ENCODE data around the gene SP110.

Gene SP110

GRCh38 chr2:230216489-230216888 is 3.3 kb downstream of the SP110 start:
- Histone ChIP-seq H3K27me3 (ENCODE audit: control insufficient read depth, low read length) (no peaks in the 10 kb centered on the region), H3F3A (ENCODE audit: control insufficient read depth, insufficient read depth) (no peaks in the 10 kb centered on the region; the same call in 1 of the 2 replicates), H3K9me3 (ENCODE audit: control insufficient read depth, insufficient read depth, low read length) (no peaks in the 10 kb centered on the region), H4K20me1 (ENCODE audit: control insufficient read depth, insufficient read depth, low read depth, low read length) (no peaks in the 10 kb centered on the region), H3K27ac (ENCODE audit: low read depth, low read length) (no peak overlapping the region), H3K79me2 (ENCODE audit: control insufficient read depth, low read length) (peaks cover 18% of the 10 kb centered on the region), H3K4me2 (ENCODE audit: low read length) (no peak overlapping the region), H3K9me2 (replicated peaks; ENCODE audit: control insufficient read depth, low read length) (no peaks in the 10 kb centered on the region), H3K4me1 (ENCODE audit: control insufficient read depth, low read length) (peaks cover 47% of the 10 kb centered on the region), H3K36me3 (ENCODE audit: control insufficient read depth, low read length) (peaks cover 45% of the 10 kb centered on the region), H3K4me3 (ENCODE audit: low read length) (no peak overlapping the region)
- TF ChIP-seq EZH2phosphoT487 (IDR thresholded peaks at IDR 0.05; ENCODE audit: borderline replicate concordance, low read length): no peak
- TF ChIP-seq CTCF (IDR thresholded peaks at IDR 0.05; ENCODE audit: low read depth, low read length, poor library complexity, severe bottlenecking): no peak

GRCh38 chr2:230209422-230210051 is 10.2 kb downstream of the SP110 start:
- Histone ChIP-seq H4K20me1 (ENCODE audit: control insufficient read depth, insufficient read depth, low read depth, low read length) (no peaks in the 10 kb centered on the region), H3K36me3 (ENCODE audit: control insufficient read depth, low read length) (peaks cover 63% of the 10 kb centered on the region), H3K9me2 (replicated peaks; ENCODE audit: control insufficient read depth, low read length) (no peaks in the 10 kb centered on the region), H3K4me1 (ENCODE audit: control insufficient read depth, low read length) (peaks cover 61% of the 10 kb centered on the region), H3K4me2 (ENCODE audit: low read length) (peak overlapping the region; percentile 51), H3K9me3 (ENCODE audit: control insufficient read depth, insufficient read depth, low read length) (no peaks in the 10 kb centered on the region), H3K79me2 (ENCODE audit: control insufficient read depth, low read length) (peaks cover 75% of the 10 kb centered on the region), H3F3A (ENCODE audit: control insufficient read depth, insufficient read depth) (peaks cover 25% of the 10 kb centered on the region), H3K4me3 (ENCODE audit: low read length) (peak overlapping the region; percentile 10), H3K27ac (ENCODE audit: low read depth, low read length) (no peak overlapping the region), H3K27me3 (ENCODE audit: control insufficient read depth, low read length) (no peaks in the 10 kb centered on the region)
- no peak for TF ChIP-seq EZH2phosphoT487 (IDR thresholded peaks at IDR 0.05; ENCODE audit: borderline replicate concordance, low read length)
- no peak for TF ChIP-seq CTCF (IDR thresholded peaks at IDR 0.05; ENCODE audit: low read depth, low read length, poor library complexity, severe bottlenecking)

- H3K4me2 ChIP-seq (ENCODE audit: low read length): peak overlapping the region; percentile 51
- TF ChIP-seq EZH2phosphoT487 (IDR thresholded peaks at IDR 0.05; ENCODE audit: borderline replicate concordance, low read length) (no peak), CTCF (IDR thresholded peaks at IDR 0.05; ENCODE audit: low read depth, low read length, poor library complexity, severe bottlenecking) (no peak)
- H3K4me3 ChIP-seq (ENCODE audit: low read length): no peak overlapping the region
- H3K9me2 ChIP-seq (replicated peaks; ENCODE audit: control insufficient read depth, low read length): no peaks in the 10 kb centered on the region
- no peaks in the 10 kb centered on the region for H3K9me3 ChIP-seq (ENCODE audit: control insufficient read depth, insufficient read depth, low read length)
- H3K36me3 ChIP-seq (ENCODE audit: control insufficient read depth, low read length): peaks cover 54% of the 10 kb centered on the region
- peak overlapping the region; percentile 23; the same call in 1 of the 2 replicates for H3K27ac ChIP-seq (ENCODE audit: low read depth, low read length)
- H3K79me2 ChIP-seq (ENCODE audit: control insufficient read depth, low read length): peaks cover 84% of the 10 kb centered on the region
- peaks cover 26% of the 10 kb centered on the region for H3F3A ChIP-seq (ENCODE audit: control insufficient read depth, insufficient read depth)
- H3K4me1 ChIP-seq (ENCODE audit: control insufficient read depth, low read length): peaks cover 71% of the 10 kb centered on the region
- H3K27me3 ChIP-seq (ENCODE audit: control insufficient read depth, low read length): no peaks in the 10 kb centered on the region
- no peaks in the 10 kb centered on the region for H4K20me1 ChIP-seq (ENCODE audit: control insufficient read depth, insufficient read depth, low read depth, low read length)
These were observed 11.2 kb downstream of the SP110 start for GRCh38 chr2:230208576-230208975.
